Upper lobe of left lung (tissue), 6 donors: ENCODE data around the gene OSTM1. TPM values are rescaled to one million over a fixed set of nuclear protein-coding genes. Genes with fewer than 3 reads are reported as not detected.
A peak's percentile ranks its signal among the peaks of the same experiment; 100 is the strongest.

Source experiments
- ATAC-seq, 2 donors: fragments of 200-7000 bp; cut with Tn5 transposase; one replicate each; pipeline ENCODE4 v1.9.1; 2022; ENCODE audit warnings: mild to moderate bottlenecking in 2 of 2, moderate library complexity in 2 of 2; ENCODE audit not compliant: low FRiP score in 2 of 2
- DNase-seq, 2 donors: peaks; one replicate each; pipeline ENCODE4 v3.0.0-alpha.2; 2019 to 2020
- H3K27ac ChIP-seq, 4 donors: fragments of 200-600 bp; sonication (generic); one replicate each; pipeline ENCODE4 v1.5.1; 2016 to 2019
- H3K27me3 ChIP-seq, 4 donors: fragments of 200-600 bp; sonication (generic); one replicate each; pipeline ENCODE4 v1.5.1; 2017 to 2019
- H3K36me3 ChIP-seq, 4 donors: fragments of 200-600 bp; sonication (generic); one replicate each; pipeline ENCODE4 v1.5.1; 2016 to 2019
- H3K4me1 ChIP-seq, 4 donors: fragments of 200-600 bp; sonication (generic); one replicate each; pipeline ENCODE4 v1.5.1; 2018 to 2019
- H3K4me3 ChIP-seq, 4 donors: fragments of 200-600 bp; sonication (generic); one replicate each; pipeline ENCODE4 v1.5.1; 2017 to 2019; ENCODE audit warnings: mild to moderate bottlenecking in 2 of 4, moderate library complexity in 1 of 4
- H3K9me3 ChIP-seq, 4 donors: fragments of 200-600 bp; sonication (generic); one replicate each; pipeline ENCODE4 v1.5.1; 2018 to 2019
- CTCF ChIP-seq, 6 experiments: fragments of 450-650 bp in 4 of 6; fragments of 200-600 bp in 2 of 6; sonication (generic) in 2 of 6; IDR thresholded peaks; one replicate each; pipeline ENCODE4 v1.5.1; 2016 to 2019; ENCODE audit warnings: antibody characterized with exemption in 6 of 6
- EP300 ChIP-seq, 4 donors: sonication (generic); formaldehyde crosslinking; IDR thresholded peaks; one replicate each; pipeline ENCODE4 v1.5.1; 2017; ENCODE audit warnings: antibody characterized with exemption in 4 of 4, control low read depth in 2 of 4
- POLR2A ChIP-seq, 4 donors: fragments of 450-650 bp; IDR thresholded peaks; one replicate each; pipeline ENCODE4 v1.5.1; 2016 to 2017; ENCODE audit warnings: antibody characterized with exemption in 4 of 4, mild to moderate bottlenecking in 2 of 4
- POLR2AphosphoS5 ChIP-seq, 2 donors: sonication (generic); formaldehyde crosslinking; IDR thresholded peaks; one replicate each; pipeline ENCODE4 v1.5.1; 2017; ENCODE audit warnings: antibody characterized with exemption in 2 of 2
- WGBS, 2 donors: methylation state at CpG; one replicate each; pipeline ENCODE4 v1.1.5; 2017 to 2018; 5-methylcytosine and 5-hydroxymethylcytosine counted together
- total RNA-seq, 6 donors: library from RNA; depleted of rRNA in 4 of 6; stranded (reverse); fragments of >200 nt in 4 of 6; gene quantifications; one replicate each; pipeline versions ENCODE4 v1.1.0 to v1.2.1, GENCODE V29; 2016 to 2021
- donor health status: DM: no; HTN: no; CAD: no; lungs with moderate emphysema.
- donor health status: DM: no; HTN: yes; CAD: no; lungs with severe emphysema.

OSTM1 gene
- total RNA-seq, 6 donors from 2014 or later: 13.6 to 90.9 (median 49.9) TPM

GRCh38 chr6:108117427-108118358 is 43.2 kb upstream of the OSTM1 start:
- Histone ChIP-seq H3K4me1 (peaks cover 47 to 59% (median 53%) of the 10 kb centered on the region in 4 donors), H3K9me3 (no peaks in the 10 kb centered on the region), H3K27me3 (peaks cover 0 to 58% (median 36%) of the 10 kb centered on the region in 4 donors), H3K27ac (no peak overlapping the region), H3K36me3 (no peaks in the 10 kb centered on the region), H3K4me3 (peak overlapping the region; percentile 50 to 66 (median 58))
- peak; percentile 34 to 73 for ATAC-seq
- peak; percentile 45 to 92 for DNase-seq
- WGBS, 2 donors: 2% methylated on average over 35 to 67 of the region's 72 CpGs
- no peak for TF ChIP-seq POLR2A (IDR thresholded peaks at IDR 0.05)
- no peak for TF ChIP-seq CTCF (IDR thresholded peaks at IDR 0.05)
- no peak for TF ChIP-seq POLR2AphosphoS5 (IDR thresholded peaks at IDR 0.05)
- no peak for TF ChIP-seq EP300 (IDR thresholded peaks at IDR 0.05)

- peaks cover 47 to 59% (median 53%) of the 10 kb centered on the region in 4 donors for H3K4me1 ChIP-seq
These were observed 42.2 kb upstream of the OSTM1 start for GRCh38 chr6:108116546-108117426.

GRCh38 chr6:108115598-108116058 is 41.1 kb upstream of the OSTM1 start:
- no peak overlapping the region for H3K27ac ChIP-seq
- TF ChIP-seq CTCF (IDR thresholded peaks at IDR 0.05): peak; percentile 17 to 59 (median 26)
- TF ChIP-seq POLR2AphosphoS5 (IDR thresholded peaks at IDR 0.05): no peak
- no peaks in the 10 kb centered on the region for H3K9me3 ChIP-seq
- peaks cover 47 to 59% (median 53%) of the 10 kb centered on the region in 4 donors for H3K4me1 ChIP-seq
- peaks cover 0 to 58% (median 36%) of the 10 kb centered on the region in 4 donors for H3K27me3 ChIP-seq
- ATAC-seq (peak; percentile 37 to 77), DNase-seq (peak; percentile 25 to 61)
- H3K36me3 ChIP-seq: no peaks in the 10 kb centered on the region
- peak overlapping the region in 2 of 4 donors; percentile 39 to 47 for H3K4me3 ChIP-seq
- WGBS, 2 donors: 8 to 12% methylated on average over 17 to 20 of the region's 20 CpGs

More at GRCh38 chr6:108116546-108117426, 42.2 kb upstream of the OSTM1 start:
- Histone ChIP-seq H3K4me3 (peak overlapping the region in 3 of 4 donors; percentile 50 to 66 (median 62)), H3K36me3 (no peaks in the 10 kb centered on the region), H3K27ac (no peak overlapping the region), H3K9me3 (no peaks in the 10 kb centered on the region), H3K27me3 (peaks cover 0 to 58% (median 36%) of the 10 kb centered on the region in 4 donors)
- 19 to 21% methylated on average over 15 to 45 of the region's 46 CpGs for WGBS, 2 donors
- ATAC-seq (no peak), DNase-seq (peak in 1 of 2 donors; percentile 68)
- TF ChIP-seq EP300 (IDR thresholded peaks at IDR 0.05): no peak
- TF ChIP-seq CTCF (IDR thresholded peaks at IDR 0.05): no peak
- TF ChIP-seq POLR2AphosphoS5 (IDR thresholded peaks at IDR 0.05): no peak
- TF ChIP-seq POLR2A (IDR thresholded peaks at IDR 0.05): no peak

DNA sequence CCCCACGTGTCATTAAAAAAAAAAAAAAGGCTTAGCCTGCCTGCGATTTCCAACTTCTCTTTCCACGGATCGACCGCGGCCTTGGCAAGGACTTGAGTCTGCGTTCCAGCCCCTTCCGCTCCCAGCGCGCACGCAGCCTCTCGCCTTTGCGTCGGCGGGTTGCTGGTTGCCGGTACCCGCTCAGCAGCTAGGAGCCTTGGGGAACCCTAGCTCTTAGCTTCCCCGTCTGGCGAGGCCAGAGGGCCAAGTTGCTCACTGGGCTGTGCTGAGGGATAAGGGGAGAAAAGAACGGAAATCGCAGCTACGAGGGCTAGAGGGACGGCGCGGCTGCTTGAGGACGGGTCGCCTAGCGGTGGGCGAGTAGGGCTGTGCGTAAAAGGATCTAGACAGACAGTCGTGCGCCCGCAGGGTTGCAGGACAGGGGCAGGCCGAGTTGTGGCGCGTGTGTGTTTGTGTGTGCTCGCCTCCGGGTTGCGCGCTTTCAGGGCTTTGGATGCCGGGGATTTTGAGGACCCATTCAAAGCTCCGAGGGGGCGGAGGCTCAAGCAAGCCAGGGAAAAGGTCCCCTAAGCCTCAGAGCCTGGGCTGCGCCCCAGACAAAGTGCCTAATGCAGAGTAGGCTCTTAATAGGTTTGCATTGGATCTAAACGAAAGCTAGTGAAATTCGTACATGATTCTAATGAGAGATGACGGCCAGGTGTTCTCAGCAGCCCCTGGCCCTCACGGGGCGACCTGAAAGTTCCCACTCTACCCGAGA is 40.5 kb upstream of the OSTM1 start:
- TF ChIP-seq CTCF (IDR thresholded peaks at IDR 0.05) (peak in 2 of 6 experiments; percentile 11 to 26), POLR2A (IDR thresholded peaks at IDR 0.05) (no peak), POLR2AphosphoS5 (IDR thresholded peaks at IDR 0.05) (no peak), EP300 (IDR thresholded peaks at IDR 0.05) (no peak)
- WGBS, 2 donors: 1 to 2% methylated on average over 27 to 49 of the region's 50 CpGs
- H3K27ac ChIP-seq: no peak overlapping the region
- DNase-seq (peak; percentile 40 to 91), ATAC-seq (peak in 1 of 2 donors; percentile 74)
- no peaks in the 10 kb centered on the region for H3K9me3 ChIP-seq
- H3K36me3 ChIP-seq: no peaks in the 10 kb centered on the region
- peak overlapping the region in 3 of 4 donors; percentile 33 to 47 (median 39) for H3K4me3 ChIP-seq
- peaks cover 47 to 59% (median 53%) of the 10 kb centered on the region in 4 donors for H3K4me1 ChIP-seq
- H3K27me3 ChIP-seq: peaks cover 0 to 58% (median 34%) of the 10 kb centered on the region in 4 donors
